PC-3 (cell line): ENCODE results near the gene DLGAP1. TPM values are rescaled to one million over a fixed set of nuclear protein-coding genes. Genes with fewer than 3 reads are reported as not detected.

Experiments
- ATAC-seq: fragments of 200-7000 bp; cut with Tn5 transposase; 2 replicates; pipeline ENCODE4 v1.9.1; 2020; ENCODE audit warnings: mild to moderate bottlenecking, moderate library complexity
- BruUV-seq: library from RNA; stranded (reverse); fragments of 400-500 nt; replicated peaks from 2 replicates; lab custom pipeline; 2021; lab: Mats Ljungman, UMichigan
- CTCF ChIA-PET: fragments of 300-600 bp; sonication (Branson Sonifier 250); formaldehyde crosslinking; loops from one replicate; lab custom pipeline; 2022; ENCODE audit warnings: antibody characterized with exemption; lab: Charles Lee
- POLR2A ChIA-PET: fragments of 300-600 bp; sonication (Branson Sonifier 250); formaldehyde crosslinking; loops from one replicate; lab custom pipeline; 2022; ENCODE audit warnings: antibody characterized with exemption; ENCODE audit not compliant: unreplicated experiment; lab: Charles Lee
- DNase-seq: peaks from one replicate; pipeline ENCODE4 v3.0.0-alpha.2; 2015
- H2AFZ ChIP-seq: fragments of 300-600 bp; sonication (generic); 2 replicates; pipeline ENCODE4 v1.6.0; 2016; ENCODE audit warnings: antibody characterized with exemption, low read length
- H3F3A ChIP-seq: fragments of 300-600 bp; sonication (generic); one replicate; pipeline ENCODE4 v1.6.0; 2017; ENCODE audit warnings: antibody characterized with exemption, low read length, control low read depth, mild to moderate bottlenecking; ENCODE audit not compliant: unreplicated experiment
- H3K27ac ChIP-seq: fragments of 300-600 bp; sonication (generic); 2 replicates; pipeline ENCODE4 v1.5.1; 2016; ENCODE audit warnings: mild to moderate bottlenecking, low read length
- H3K27me3 ChIP-seq: fragments of 300-600 bp; sonication (generic); 2 replicates; pipeline ENCODE4 v1.6.1; 2016; ENCODE audit warnings: low read length, mixed read lengths
- H3K36me3 ChIP-seq: fragments of 300-600 bp; sonication (generic); 2 replicates; pipeline ENCODE4 v1.6.1; 2016; ENCODE audit warnings: low read depth, mixed run types, low read length, mixed read lengths
- H3K4me1 ChIP-seq: fragments of 300-600 bp; sonication (generic); 2 replicates; pipeline ENCODE4 v1.5.1; 2016; ENCODE audit warnings: low read length; ENCODE audit not compliant: insufficient read depth
- H3K4me2 ChIP-seq: fragments of 300-600 bp; sonication (generic); 2 replicates; pipeline ENCODE4 v1.6.0; 2016; ENCODE audit warnings: low read length
- H3K4me3 ChIP-seq: fragments of 300-600 bp; sonication (generic); 2 replicates; pipeline ENCODE4 v1.5.1; 2016; ENCODE audit warnings: mild to moderate bottlenecking, low read length, mixed read lengths
- H3K79me2 ChIP-seq: fragments of 300-600 bp; sonication (generic); 2 replicates; pipeline ENCODE4 v1.6.1; 2017; ENCODE audit warnings: low read length, mixed read lengths
- H3K9ac ChIP-seq: fragments of 300-600 bp; sonication (generic); 2 replicates; pipeline ENCODE4 v1.6.0; 2016; ENCODE audit warnings: mild to moderate bottlenecking, low read length
- H3K9me2 ChIP-seq: fragments of 300-600 bp; sonication (generic); replicated peaks from 2 replicates; pipeline ENCODE4 v1.6.1; 2016; ENCODE audit warnings: mixed run types, low read length, mixed read lengths
- H3K9me3 ChIP-seq: fragments of 300-600 bp; sonication (generic); 2 replicates; pipeline ENCODE4 v1.6.1; 2016; ENCODE audit warnings: low read length, mixed read lengths
- H4K20me1 ChIP-seq: fragments of 300-600 bp; sonication (generic); 2 replicates; pipeline ENCODE4 v1.6.1; 2016; ENCODE audit warnings: low read length, mixed read lengths
- EZH2 ChIP-seq: fragments of 300-600 bp; sonication (generic); IDR thresholded peaks from one replicate; pipeline ENCODE4 v1.6.1; 2017; ENCODE audit warnings: antibody characterized with exemption, mild to moderate bottlenecking, low read length; ENCODE audit not compliant: unreplicated experiment
- EZH2phosphoT487 ChIP-seq: fragments of 300-600 bp; sonication (generic); IDR thresholded peaks from 2 replicates; pipeline ENCODE4 v1.6.1; 2018; ENCODE audit warnings: mild to moderate bottlenecking, antibody characterized with exemption, low read length, borderline replicate concordance
- intact Hi-C: fragments of 100-400 bp; cut with micrococcal nuclease; formaldehyde crosslinking; loops from 2 replicates; pipeline ENCODE4 v1.9.0; 2023
- total RNA-seq: library from RNA; depleted of rRNA; stranded (reverse); fragments of >200 nt; gene quantifications from 2 replicates; pipeline ENCODE4 v1.2.3, GENCODE V29; 2014
- TF ChIP-seq, protein P1 (sequence below): fragments of 300-600 bp; sonication (generic); conservative IDR thresholded peaks from 2 replicates; pipeline ENCODE4 v1.5.1; 2017; ENCODE audit warnings: antibody characterized with exemption, low read depth, mild to moderate bottlenecking, low read length

DLGAP1 gene
- total RNA-seq, 1 experiment from 2014 or later, result not detected

DNA sequence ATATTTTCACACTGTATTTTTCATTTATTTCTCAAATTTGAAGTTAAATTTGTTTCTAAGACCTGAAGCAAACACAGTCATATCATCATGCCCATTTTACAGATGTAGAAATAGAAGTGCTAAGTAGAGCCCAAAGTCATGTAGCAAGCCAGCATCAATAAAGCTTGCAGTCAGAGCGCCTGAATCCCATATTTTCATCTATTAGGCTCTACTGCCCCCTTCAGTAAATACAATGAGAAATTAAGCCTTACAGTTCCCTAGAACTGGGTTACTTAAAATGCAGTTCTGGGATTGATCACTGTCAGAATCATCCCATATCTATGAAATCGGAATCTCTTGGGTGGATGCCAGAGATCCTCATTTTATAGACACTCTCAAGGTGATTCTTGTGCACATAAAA is 585.3 kb downstream of the DLGAP1 start:
- H3K4me3 ChIP-seq, result no peak overlapping the region
- H3K27ac ChIP-seq, result no peak overlapping the region
- POLR2A ChIA-PET, result no interaction called here
- H4K20me1 ChIP-seq, result no peaks in the 10 kb centered on the region
- BruUV-seq, result no TSS peak
- peaks cover 48% of the 10 kb centered on the region for H3K27me3 ChIP-seq
- DNase-seq (peak; percentile 72), ATAC-seq (peak; percentile 74)
- no peaks in the 10 kb centered on the region for H3K9me3 ChIP-seq
- no peaks in the 10 kb centered on the region for H3K79me2 ChIP-seq
- TF ChIP-seq EZH2 (no peak), EZH2phosphoT487 (no peak)
- TF ChIP-seq, protein P1, sequence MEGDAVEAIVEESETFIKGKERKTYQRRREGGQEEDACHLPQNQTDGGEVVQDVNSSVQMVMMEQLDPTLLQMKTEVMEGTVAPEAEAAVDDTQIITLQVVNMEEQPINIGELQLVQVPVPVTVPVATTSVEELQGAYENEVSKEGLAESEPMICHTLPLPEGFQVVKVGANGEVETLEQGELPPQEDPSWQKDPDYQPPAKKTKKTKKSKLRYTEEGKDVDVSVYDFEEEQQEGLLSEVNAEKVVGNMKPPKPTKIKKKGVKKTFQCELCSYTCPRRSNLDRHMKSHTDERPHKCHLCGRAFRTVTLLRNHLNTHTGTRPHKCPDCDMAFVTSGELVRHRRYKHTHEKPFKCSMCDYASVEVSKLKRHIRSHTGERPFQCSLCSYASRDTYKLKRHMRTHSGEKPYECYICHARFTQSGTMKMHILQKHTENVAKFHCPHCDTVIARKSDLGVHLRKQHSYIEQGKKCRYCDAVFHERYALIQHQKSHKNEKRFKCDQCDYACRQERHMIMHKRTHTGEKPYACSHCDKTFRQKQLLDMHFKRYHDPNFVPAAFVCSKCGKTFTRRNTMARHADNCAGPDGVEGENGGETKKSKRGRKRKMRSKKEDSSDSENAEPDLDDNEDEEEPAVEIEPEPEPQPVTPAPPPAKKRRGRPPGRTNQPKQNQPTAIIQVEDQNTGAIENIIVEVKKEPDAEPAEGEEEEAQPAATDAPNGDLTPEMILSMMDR, result peak; percentile 76
- intact Hi-C loops, result loop anchor here (1.0 kb wide), 2 partner anchors 99 to 167 kb away; no protein-coding TSS in a partner anchor
- CTCF ChIA-PET, result interaction anchor here (0.6 to 1.9 kb wide), 6 partner anchors 99 to 422 kb away, joined by 3 to 15 read pairs (median 4); no protein-coding TSS in a partner anchor
- no peak overlapping the region for H3K4me2 ChIP-seq
- H2AFZ ChIP-seq, result no peak overlapping the region
- H3K36me3 ChIP-seq, result no peaks in the 10 kb centered on the region
- no peaks in the 10 kb centered on the region for H3K4me1 ChIP-seq
- H3K9me2 ChIP-seq, result no peaks in the 10 kb centered on the region
- H3K9ac ChIP-seq, result no peak overlapping the region
- no peaks in the 10 kb centered on the region for H3F3A ChIP-seq

DNA sequence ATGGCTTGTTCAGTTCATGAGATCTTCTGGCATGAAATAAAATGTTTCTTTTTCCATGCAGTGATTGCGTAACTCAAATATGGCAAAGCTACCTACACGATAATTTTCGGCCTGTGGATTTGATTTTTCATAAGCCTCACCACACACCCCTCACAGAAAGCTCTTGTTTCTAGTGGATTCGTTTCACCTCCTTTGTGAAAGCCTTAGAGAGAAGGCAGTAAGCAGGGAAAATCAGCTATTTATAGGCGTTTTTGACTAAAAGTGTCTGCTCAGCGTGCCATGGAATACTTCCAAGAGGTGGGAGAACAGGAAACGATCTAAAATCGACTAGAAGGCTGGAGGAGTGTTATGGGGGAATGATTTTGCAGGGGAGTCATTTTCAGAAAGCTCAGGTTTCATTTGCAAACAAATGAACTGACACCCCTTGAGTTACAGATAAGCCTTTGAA is 587.2 kb downstream of the DLGAP1 start:
- Histone ChIP-seq H3K27me3 (peaks cover 41% of the 10 kb centered on the region), H3K9me2 (no peaks in the 10 kb centered on the region), H3K79me2 (no peaks in the 10 kb centered on the region), H4K20me1 (no peaks in the 10 kb centered on the region), H2AFZ (no peak overlapping the region), H3K4me3 (no peak overlapping the region), H3K36me3 (no peaks in the 10 kb centered on the region), H3K27ac (no peak overlapping the region), H3K4me1 (no peaks in the 10 kb centered on the region), H3K9ac (no peak overlapping the region), H3K9me3 (no peaks in the 10 kb centered on the region), H3F3A (no peaks in the 10 kb centered on the region), H3K4me2 (no peak overlapping the region)
- no TSS peak for BruUV-seq
- ATAC-seq (no peak), DNase-seq (no peak)
- TF ChIP-seq, protein P1, result no peak
- TF ChIP-seq EZH2phosphoT487 (no peak), EZH2 (no peak)
- CTCF ChIA-PET, result no interaction called here
- POLR2A ChIA-PET, result no interaction called here
- intact Hi-C loops, result no loop called here

DNA sequence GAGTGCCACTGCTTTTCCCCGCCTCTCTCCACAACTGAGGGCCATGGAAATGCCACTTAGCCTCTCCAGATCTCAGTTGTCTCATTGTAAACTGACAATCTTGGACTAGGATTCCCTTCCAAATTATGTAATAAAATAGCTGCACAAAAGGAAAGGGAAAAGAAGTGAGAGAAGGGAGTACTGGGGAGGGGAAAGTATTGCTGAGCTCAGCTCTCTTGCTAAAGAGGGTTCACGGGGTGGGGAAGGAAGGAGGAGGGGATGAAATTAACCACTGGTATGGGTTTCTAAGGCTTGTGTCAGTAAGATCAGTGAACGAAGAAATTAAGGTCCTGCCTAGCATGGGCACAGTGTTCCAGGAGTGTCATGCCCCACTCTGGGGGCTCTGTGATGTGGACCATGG is 587.9 kb downstream of the DLGAP1 start:
- no peak for TF ChIP-seq EZH2
- TF ChIP-seq EZH2phosphoT487, result no peak
- TF ChIP-seq, protein P1, result no peak
- no peak overlapping the region for H2AFZ ChIP-seq
- intact Hi-C loops, result no loop called here
- H3K36me3 ChIP-seq, result no peaks in the 10 kb centered on the region
- ATAC-seq (no peak), DNase-seq (no peak)
- H3K9me2 ChIP-seq, result no peaks in the 10 kb centered on the region
- H3K4me2 ChIP-seq, result no peak overlapping the region
- no peak overlapping the region for H3K9ac ChIP-seq
- no peaks in the 10 kb centered on the region for H3K4me1 ChIP-seq
- ChIA-PET POLR2A (no interaction called here), CTCF (no interaction called here)
- no peaks in the 10 kb centered on the region for H3K79me2 ChIP-seq
- peaks cover 41% of the 10 kb centered on the region; the same call in 1 of the 2 replicates for H3K27me3 ChIP-seq
- H3K27ac ChIP-seq, result no peak overlapping the region
- no peaks in the 10 kb centered on the region for H3F3A ChIP-seq
- no TSS peak for BruUV-seq
- H3K4me3 ChIP-seq, result no peak overlapping the region
- no peaks in the 10 kb centered on the region for H3K9me3 ChIP-seq
- H4K20me1 ChIP-seq, result no peaks in the 10 kb centered on the region
